Astrocyte (in vitro differentiated cells and primary cell): ENCODE data around the gene CYYR1. TPM values are rescaled to one million over a fixed set of nuclear protein-coding genes. Genes with fewer than 3 reads are reported as not detected.

ENCODE experiments used
- DNase-seq: peaks from one replicate; pipeline ENCODE4 v3.0.0-alpha.2; 2010; ENCODE audit warnings: low read depth
- FAIRE-seq: peaks from 2 replicates; lab custom pipeline; 2011; peaks lifted over from hg19 to GRCh38; lab: Jason Lieb, UNC
- H2AFZ ChIP-seq: 2 replicates; pipeline ENCODE4 v1.6.0; 2012; ENCODE audit warnings: low read depth, low read length, inconsistent platforms
- H3K27ac ChIP-seq: 2 replicates; pipeline ENCODE4 v1.5.1; 2011; ENCODE audit warnings: low read depth, low read length, inconsistent platforms
- H3K27me3 ChIP-seq: 2 replicates; pipeline ENCODE4 v1.6.0; 2011; ENCODE audit warnings: low read length, inconsistent platforms; ENCODE audit not compliant: insufficient read depth
- H3K36me3 ChIP-seq: 2 replicates; pipeline ENCODE4 v1.5.1; 2011; ENCODE audit warnings: low read length, inconsistent platforms; ENCODE audit not compliant: insufficient read depth
- H3K4me1 ChIP-seq: 2 replicates; pipeline ENCODE4 v1.5.1; 2011; ENCODE audit warnings: low read length, inconsistent platforms; ENCODE audit not compliant: insufficient read depth
- H3K4me2 ChIP-seq: 2 replicates; pipeline ENCODE4 v1.6.0; 2012; ENCODE audit warnings: low read length, inconsistent platforms
- H3K4me3 ChIP-seq: 2 replicates; pipeline ENCODE4 v1.5.1; 2011; ENCODE audit warnings: low read depth, mild to moderate bottlenecking, low read length, inconsistent platforms; ENCODE audit not compliant: insufficient read depth
- H3K79me2 ChIP-seq: 2 replicates; pipeline ENCODE4 v1.6.0; 2012; ENCODE audit warnings: mild to moderate bottlenecking, low read length, inconsistent platforms; ENCODE audit not compliant: insufficient read depth
- H3K9ac ChIP-seq: 2 replicates; pipeline ENCODE4 v1.6.0; 2012; ENCODE audit warnings: mild to moderate bottlenecking, low read length, inconsistent platforms
- H3K9me3 ChIP-seq: 2 replicates; pipeline ENCODE4 v1.5.1; 2012; ENCODE audit warnings: low read depth, mild to moderate bottlenecking, low read length, inconsistent platforms; ENCODE audit not compliant: insufficient read depth
- H4K20me1 ChIP-seq: 2 replicates; pipeline ENCODE4 v1.6.0; 2012; ENCODE audit warnings: low read length, inconsistent platforms; ENCODE audit not compliant: insufficient read depth
- H3K27ac Mint-ChIP-seq: one replicate; pipeline ENCODE4 v1.8.0; 2021; ENCODE audit warnings: mild to moderate bottlenecking, mixed read lengths; ENCODE audit not compliant: unreplicated experiment
- H3K27me3 Mint-ChIP-seq: one replicate; pipeline ENCODE4 v1.8.0; 2021; ENCODE audit warnings: low read depth, mixed read lengths; ENCODE audit not compliant: unreplicated experiment
- H3K36me3 Mint-ChIP-seq: one replicate; pipeline ENCODE4 v1.8.0; 2021; ENCODE audit warnings: low read depth, mixed read lengths; ENCODE audit not compliant: unreplicated experiment
- H3K4me1 Mint-ChIP-seq: one replicate; pipeline ENCODE4 v1.8.0; 2021; ENCODE audit warnings: low read depth, mixed read lengths; ENCODE audit not compliant: unreplicated experiment
- H3K4me3 Mint-ChIP-seq: one replicate; pipeline ENCODE4 v1.8.0; 2021; ENCODE audit warnings: mild to moderate bottlenecking, moderate library complexity, mixed read lengths; ENCODE audit not compliant: unreplicated experiment
- H3K9me3 Mint-ChIP-seq: one replicate; pipeline ENCODE4 v1.8.0; 2021; ENCODE audit warnings: mild to moderate bottlenecking, mixed read lengths; ENCODE audit not compliant: unreplicated experiment
- CTCF ChIP-seq: IDR thresholded peaks from 2 replicates; pipeline ENCODE4 v1.5.1; 2011; ENCODE audit warnings: low read depth, mild to moderate bottlenecking, inconsistent platforms, low read length, moderate library complexity; ENCODE audit not compliant: insufficient read depth
- EZH2 ChIP-seq: IDR thresholded peaks from 2 replicates; pipeline ENCODE4 v1.6.1; 2012; ENCODE audit warnings: mild to moderate bottlenecking, low read length, inconsistent platforms; ENCODE audit not compliant: insufficient read depth
- total RNA-seq: library from RNA; stranded (reverse); gene quantifications from 2 replicates; pipeline ENCODE4 v1.2.1, GENCODE V29; 2021

The CYYR1 gene
- total RNA-seq, 1 donor from 2014 or later, result 4.7 TPM

- FAIRE-seq (no peak), DNase-seq (no peak)
- no peaks in the 10 kb centered on the region for H3K27me3 Mint-ChIP-seq
- Histone ChIP-seq H3K4me2 (no peak overlapping the region), H3K36me3 (no peaks in the 10 kb centered on the region), H2AFZ (no peak overlapping the region), H3K79me2 (no peaks in the 10 kb centered on the region), H3K27me3 (no peaks in the 10 kb centered on the region), H3K9me3 (no peaks in the 10 kb centered on the region), H3K9ac (no peak overlapping the region), H4K20me1 (no peaks in the 10 kb centered on the region), H3K4me1 (no peaks in the 10 kb centered on the region), H3K27ac (no peak overlapping the region), H3K4me3 (no peak overlapping the region)
- H3K9me3 Mint-ChIP-seq, result no peaks in the 10 kb centered on the region
- H3K27ac Mint-ChIP-seq, result no peak overlapping the region
- H3K4me3 Mint-ChIP-seq, result no peak overlapping the region
- no peak for TF ChIP-seq EZH2
- no peak for TF ChIP-seq CTCF
- peaks cover 16% of the 10 kb centered on the region for H3K4me1 Mint-ChIP-seq
- H3K36me3 Mint-ChIP-seq, result no peaks in the 10 kb centered on the region
These were observed 85.1 kb downstream of the CYYR1 start for GRCh38 chr21:26487981-26488480.

- Histone ChIP-seq H3K79me2 (no peaks in the 10 kb centered on the region), H3K36me3 (no peaks in the 10 kb centered on the region), H3K4me1 (no peaks in the 10 kb centered on the region), H3K27ac (no peak overlapping the region), H4K20me1 (no peaks in the 10 kb centered on the region), H3K27me3 (no peaks in the 10 kb centered on the region), H3K9me3 (no peaks in the 10 kb centered on the region), H3K9ac (no peak overlapping the region), H2AFZ (no peak overlapping the region), H3K4me3 (no peak overlapping the region), H3K4me2 (no peak overlapping the region)
- TF ChIP-seq CTCF (no peak), EZH2 (no peak)
- Mint-ChIP-seq H3K4me3 (no peak overlapping the region), H3K9me3 (no peaks in the 10 kb centered on the region), H3K27ac (no peak overlapping the region), H3K4me1 (no peaks in the 10 kb centered on the region), H3K36me3 (no peaks in the 10 kb centered on the region), H3K27me3 (no peaks in the 10 kb centered on the region)
- FAIRE-seq, result no peak
- DNase-seq, result no peak
These were observed 99.6 kb downstream of the CYYR1 start for GRCh38 chr21:26473471-26473870.

- H4K20me1 ChIP-seq, result no peaks in the 10 kb centered on the region
- no peak overlapping the region for H3K4me2 ChIP-seq
- DNase-seq (no peak), FAIRE-seq (no peak)
- H3K9me3 ChIP-seq, result no peaks in the 10 kb centered on the region
- Mint-ChIP-seq H3K4me1 (no peaks in the 10 kb centered on the region), H3K4me3 (no peak overlapping the region), H3K27me3 (no peaks in the 10 kb centered on the region), H3K9me3 (no peaks in the 10 kb centered on the region), H3K36me3 (no peaks in the 10 kb centered on the region), H3K27ac (no peak overlapping the region)
- no peaks in the 10 kb centered on the region for H3K27me3 ChIP-seq
- H3K4me3 ChIP-seq, result no peak overlapping the region
- no peak overlapping the region for H3K27ac ChIP-seq
- H2AFZ ChIP-seq, result no peak overlapping the region
- no peaks in the 10 kb centered on the region for H3K79me2 ChIP-seq
- H3K9ac ChIP-seq, result no peak overlapping the region
- H3K36me3 ChIP-seq, result no peaks in the 10 kb centered on the region
- TF ChIP-seq CTCF, result no peak
- TF ChIP-seq EZH2, result no peak
- no peaks in the 10 kb centered on the region for H3K4me1 ChIP-seq
These were observed 102.0 kb downstream of the CYYR1 start for GRCh38 chr21:26471099-26471471.
